Measurements from ENCODE around the gene NXT1.
A peak's percentile ranks its signal among the peaks of the same experiment; 100 is the strongest.

Gene NXT1

DNA sequence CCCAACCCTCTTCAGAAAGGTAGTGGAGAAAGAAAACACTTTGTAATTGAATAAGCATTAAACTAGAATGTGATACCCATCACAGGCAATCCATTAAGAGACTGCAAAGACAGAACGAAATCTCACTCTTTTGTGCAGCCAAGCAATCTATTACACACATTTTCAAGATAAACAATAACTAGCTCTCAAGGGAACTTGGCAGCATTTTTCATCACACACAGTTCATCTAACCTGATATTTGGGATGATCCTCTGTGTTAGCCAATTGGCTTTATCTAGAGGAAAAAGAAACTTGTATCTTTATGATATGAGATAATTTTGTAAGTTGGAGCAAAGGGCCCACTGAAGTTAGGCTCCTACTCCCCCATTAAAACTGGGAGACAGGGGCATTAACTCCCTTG, 9.9 kb downstream of the NXT1 start:
- DNase-seq, result no peak

DNA sequence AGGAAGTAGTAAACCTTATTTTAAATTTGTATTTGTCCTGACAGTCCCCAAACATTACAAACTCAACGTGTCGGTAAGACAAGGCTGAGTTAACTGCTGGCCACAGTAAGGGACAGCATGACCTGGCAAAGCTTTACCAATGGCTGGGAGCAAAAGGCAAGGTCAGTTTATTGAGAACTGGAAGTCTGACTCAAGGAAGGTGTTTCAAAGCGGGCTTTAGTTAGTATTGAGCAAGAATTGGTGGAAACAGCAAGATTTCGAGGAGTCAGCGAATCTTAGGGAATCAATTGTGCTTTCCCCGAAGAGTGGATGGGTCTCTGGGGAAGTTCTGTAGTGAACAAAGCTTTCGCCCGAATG, 10.5 kb downstream of the NXT1 start:
- DNase-seq, result no peak

DNA sequence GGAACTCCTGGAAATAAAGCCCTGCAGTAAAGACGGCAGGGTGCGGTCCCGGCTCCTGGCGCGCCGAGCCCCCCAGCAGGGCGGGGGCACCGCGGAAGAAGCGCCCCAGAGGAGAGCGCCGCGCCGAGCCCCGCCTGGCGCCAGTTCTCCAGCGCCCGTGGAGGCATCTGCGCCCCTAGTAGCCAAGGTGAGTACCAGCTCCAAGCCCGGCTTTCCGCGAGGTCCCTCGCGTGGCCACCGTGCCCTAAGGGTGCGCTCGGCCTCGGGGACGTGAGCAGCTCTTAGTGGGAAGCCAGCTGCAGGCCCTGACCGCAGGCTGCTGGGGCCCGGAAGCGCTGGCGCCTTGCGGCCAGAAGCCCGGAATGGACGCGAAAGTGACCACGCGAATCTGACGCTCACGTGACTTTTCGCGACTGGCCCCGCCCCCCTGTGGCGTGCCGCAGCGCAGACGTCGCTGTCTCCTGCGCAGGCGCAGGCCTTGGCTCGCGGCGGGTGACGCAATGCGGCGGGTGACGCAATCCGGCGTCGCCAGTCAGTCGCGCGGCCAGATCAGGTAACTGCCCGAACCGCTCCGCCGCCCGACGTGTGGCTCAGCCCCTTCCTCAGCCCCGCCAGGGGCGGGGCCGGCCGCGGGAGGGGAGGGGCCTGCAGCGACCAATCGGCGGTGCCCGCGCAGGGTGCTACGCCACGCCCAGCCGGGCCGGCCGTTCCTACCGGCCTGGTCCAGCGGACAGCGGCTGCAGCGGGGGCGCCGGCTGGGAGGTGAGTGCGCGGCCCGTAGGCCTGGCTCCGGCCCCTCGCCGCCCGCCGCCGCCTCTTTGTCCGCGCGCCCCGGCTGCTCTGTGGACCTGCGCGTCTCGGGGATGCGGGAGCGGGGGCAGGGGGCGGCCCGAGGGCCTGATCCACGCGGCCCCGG, 11.1 kb downstream of the NXT1 start, which contains the start of gene GZF1:
TSS of gene GZF1 (plus strand) at position 707 of the 916 bp plus-strand sequence. CDS start 2,202 bp downstream, outside the sequence.
- DNase-seq, result peak; percentile 73 to 99 (median 97)

DNA sequence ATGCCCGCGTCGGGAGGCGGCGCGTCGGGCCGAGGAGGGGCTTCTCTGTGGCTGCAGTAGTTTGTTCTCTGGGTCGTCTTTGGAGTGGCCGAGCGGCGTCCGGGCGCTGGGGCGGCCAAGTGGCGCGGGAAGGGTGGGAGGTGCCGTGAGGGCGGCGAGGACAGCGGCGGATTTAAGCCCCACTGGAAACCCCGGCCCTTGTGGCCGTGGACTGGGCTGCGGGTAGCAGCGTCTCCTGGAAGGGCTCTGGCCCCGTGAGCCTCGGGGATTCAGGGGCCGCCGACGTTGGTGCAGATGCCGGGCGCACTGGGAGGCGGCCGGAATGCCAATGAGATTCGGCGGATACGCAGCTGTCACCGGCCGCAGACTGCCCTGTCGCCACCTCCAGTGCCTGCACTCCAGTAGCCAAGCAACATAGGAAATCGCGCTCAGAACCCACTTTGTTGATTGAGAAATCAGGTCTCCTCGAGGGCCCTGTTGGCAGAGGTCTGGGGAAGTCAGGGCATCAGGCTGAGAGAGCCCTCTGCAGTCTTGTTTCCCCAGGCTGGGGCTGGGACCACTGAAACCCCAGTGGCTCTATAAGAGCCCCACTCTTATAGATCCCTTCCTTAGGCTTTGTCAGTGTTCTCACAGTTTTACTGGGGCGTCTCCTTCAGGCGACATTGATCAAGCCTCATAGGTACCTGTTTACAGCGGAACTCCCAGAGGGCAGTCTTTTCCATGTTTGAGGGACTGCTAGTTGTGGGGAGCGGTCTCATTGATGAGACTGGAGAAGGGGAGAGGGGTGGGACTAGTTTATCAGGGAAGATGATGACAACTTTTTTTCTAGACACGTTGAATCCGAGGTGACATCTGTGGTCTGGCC, 12.0 kb downstream of the NXT1 start:
- peak in 21 of 51 donors; percentile 33 to 84 (median 56) for DNase-seq

DNA sequence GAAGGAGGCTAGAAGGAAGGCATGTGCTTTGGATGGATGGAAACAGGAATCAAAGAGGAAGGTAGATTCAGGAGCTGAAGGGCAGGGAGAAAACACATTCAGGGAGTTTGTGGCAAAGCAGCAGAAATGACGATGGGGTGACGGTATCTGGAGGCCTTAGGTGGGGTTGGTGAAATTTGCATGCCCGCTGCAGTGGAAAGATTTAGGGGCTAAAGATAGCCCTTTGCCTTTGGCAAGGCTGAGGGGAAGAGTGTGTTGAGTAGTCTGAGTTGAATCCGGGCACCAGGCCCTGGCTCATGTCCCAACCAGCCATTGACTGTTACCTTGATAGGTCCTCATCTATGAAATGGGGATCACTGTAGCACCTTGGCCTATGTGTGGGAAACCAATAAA, 12.7 kb downstream of the NXT1 start:
- peak in 1 of 51 donors; percentile 7 for DNase-seq

DNA sequence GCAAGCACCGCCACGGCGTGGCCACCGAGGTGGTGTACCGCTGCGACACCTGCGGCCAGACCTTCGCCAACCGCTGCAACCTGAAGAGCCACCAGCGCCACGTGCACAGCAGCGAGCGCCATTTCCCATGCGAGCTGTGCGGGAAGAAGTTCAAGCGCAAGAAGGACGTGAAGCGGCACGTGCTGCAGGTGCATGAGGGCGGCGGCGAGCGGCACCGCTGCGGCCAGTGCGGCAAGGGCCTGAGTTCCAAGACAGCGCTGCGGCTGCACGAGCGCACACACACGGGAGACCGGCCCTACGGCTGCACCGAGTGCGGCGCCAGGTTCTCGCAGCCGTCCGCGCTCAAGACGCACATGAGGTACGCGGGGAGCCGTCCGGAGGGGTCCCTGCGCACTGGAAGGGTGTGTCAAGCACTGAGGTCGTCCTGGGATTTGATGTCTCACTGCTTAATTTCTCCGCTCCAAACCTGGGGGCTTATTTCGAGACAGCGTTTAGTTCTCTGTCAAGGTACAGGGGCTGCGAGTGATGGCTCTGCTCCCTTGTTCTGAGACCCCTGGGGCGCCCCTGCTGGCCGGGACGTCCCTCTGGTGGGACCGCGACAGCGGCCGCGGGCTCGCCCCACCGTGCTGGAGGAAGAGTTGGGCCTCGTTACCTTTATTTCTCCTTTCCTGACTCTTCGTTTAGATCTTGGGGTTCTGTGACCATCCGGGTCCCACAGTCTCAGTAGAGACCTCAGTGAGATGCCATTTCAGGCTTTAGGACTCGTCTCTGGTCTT, 15.0 kb downstream of the NXT1 start:
- DNase-seq, result no peak

DNA sequence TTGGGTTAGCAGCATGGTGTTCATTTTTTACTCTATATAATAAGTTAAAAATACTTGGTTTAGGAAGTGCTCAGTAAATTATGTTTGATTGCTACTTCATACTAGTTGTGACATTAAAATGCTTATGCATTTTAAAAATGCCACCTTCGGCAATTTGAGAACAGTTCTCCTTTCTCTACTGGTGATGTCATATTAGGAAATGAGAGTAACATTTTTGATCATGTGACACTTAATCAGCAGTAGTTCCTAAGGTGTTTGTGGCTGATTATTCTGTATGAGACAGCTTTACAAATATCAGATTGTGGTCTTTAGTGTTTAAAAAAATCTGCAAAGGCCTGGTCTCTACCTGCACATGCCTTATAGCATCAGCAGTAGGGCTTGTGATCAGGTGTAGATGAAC, 15.8 kb downstream of the NXT1 start:
- DNase-seq, result no peak

DNA sequence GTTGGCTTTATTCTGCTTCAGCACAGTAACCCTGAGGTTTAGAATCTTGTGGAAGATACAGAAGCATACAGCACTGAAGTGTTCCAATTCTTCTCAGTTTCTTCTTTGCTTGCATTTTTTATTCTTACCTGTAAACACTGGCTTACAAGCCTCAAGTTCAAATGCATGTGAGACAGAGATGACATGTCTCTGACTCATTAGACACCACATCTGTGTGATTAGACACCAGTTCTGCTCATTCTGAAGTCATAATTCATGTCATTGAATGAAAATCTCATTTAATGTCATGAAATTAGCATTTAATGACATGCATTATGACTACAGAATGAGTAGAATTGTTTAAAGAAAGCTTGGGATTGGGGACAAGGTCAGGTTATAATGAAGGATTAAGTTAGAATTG, 17.2 kb downstream of the NXT1 start:
- DNase-seq, result no peak

DNA sequence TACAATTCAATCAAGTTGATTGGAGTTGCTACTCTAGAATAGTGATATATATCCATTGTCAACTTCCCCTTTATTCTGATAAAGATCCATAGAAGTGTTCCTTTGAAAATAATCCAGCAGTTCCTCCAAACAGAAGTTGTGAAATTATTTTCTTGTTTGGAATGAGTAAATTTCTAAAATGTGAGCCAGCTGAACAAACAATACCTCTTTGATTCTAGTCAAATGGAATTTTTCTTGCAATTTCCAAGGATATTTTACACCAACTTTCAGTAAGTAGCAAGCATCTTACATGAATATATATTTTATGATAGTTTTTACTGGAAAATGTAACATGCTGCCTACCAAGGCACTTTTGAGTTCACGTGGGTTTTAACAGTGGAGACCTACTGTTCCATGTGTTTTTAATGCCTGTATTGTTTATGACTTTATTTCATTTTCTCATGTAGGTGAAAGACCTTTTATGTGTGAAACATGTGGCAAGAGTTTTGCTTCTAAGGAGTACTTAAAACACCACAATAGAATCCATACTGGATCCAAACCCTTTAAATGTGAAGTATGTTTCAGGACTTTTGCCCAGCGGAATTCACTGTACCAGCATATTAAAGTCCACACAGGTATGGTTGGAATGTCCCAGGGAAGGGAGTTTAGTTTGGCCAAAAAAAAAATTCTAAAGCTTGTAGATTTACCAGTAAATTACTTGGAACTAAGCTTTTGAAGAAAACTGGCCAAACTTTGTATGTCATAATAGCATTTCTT, 17.9 kb downstream of the NXT1 start:
- no peak for DNase-seq

DNA sequence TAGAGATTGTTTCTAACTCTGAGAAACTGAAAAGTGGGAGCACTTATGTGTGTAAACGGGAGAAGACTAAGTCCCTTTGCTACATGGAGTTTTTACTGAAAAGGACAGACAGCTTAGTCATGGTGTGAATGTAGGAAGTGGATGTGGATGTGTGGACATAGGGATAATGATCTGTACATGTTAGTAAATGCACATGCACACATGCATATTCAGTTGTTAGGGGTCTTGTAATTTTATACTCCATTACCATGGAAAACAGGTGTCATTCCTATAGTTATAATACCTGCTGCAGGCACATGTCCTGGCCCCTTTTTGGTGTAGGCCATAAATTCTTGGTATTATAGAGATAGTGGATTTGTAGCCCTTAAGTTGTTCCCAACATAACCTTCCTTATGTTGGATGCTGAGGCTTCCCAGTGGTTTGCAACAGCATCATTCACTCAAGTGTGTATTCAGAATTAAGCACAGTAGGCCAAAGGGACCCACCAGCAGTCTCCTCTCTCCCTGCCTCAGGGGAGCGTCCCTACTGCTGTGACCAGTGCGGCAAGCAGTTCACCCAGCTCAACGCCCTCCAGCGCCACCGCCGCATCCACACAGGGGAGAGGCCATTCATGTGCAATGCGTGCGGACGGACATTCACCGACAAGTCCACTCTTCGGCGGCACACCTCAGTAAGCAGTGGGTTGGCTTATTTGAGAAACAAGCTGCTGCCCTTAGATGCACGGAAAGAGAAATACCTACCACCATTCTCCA, 18.7 kb downstream of the NXT1 start:
- DNase-seq, result no peak

DNA sequence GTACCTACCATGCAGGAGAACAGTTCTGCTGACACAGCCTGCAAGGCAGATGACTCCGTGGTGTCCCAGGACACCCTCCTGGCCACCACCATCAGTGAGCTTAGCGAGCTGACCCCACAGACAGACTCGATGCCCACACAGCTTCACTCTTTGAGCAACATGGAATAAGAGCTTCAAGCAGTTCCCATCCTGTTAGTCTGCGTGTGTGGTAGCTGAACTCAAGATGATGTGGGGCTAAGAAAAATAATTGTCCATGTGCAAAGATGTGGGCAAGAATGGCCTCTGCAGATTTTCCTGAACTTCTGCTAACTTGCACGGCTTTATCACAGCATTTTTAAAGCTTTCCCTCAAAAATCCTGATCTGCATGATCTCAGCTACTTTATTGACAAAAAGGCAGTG, 19.7 kb downstream of the NXT1 start:
- DNase-seq, result no peak

DNA sequence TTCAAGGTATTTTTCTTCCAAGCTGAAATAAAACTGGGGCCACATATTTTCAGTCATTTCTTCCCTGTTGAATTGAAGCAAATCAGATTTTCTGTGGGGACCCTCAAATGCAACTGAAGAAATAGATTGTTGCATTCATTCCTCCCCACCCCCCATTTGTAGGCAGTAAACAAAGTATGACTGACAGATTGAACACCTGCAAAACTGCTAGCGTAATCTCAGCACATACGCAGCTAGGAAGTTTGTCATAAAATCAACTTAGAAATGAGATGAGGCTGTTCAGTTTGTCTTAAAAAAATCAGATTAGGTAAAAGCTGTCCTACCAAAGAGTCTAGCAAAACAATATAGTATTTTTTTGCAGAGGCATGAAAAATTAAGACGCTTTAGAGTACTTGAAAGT, 20.3 kb downstream of the NXT1 start:
- no peak for DNase-seq

DNA sequence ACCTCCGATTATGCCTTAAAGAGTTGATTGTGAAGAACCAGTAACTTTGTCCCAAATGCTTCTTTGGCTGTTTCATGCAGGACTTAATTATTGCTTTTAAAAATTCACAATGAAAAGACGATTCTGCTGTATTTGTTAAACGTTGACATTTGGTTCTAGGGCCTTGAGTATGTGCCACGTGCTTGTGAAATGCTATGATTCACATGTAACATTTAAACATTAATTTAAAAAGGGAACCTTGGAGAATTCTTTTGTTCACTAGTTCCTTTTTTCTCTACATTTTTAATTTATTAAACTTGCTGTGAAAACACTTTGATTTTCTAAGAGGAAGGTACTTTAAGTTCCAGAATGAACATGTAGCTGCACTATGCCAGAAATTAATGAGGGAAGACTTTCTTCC, 20.9 kb downstream of the NXT1 start:
- DNase-seq, result no peak

DNA sequence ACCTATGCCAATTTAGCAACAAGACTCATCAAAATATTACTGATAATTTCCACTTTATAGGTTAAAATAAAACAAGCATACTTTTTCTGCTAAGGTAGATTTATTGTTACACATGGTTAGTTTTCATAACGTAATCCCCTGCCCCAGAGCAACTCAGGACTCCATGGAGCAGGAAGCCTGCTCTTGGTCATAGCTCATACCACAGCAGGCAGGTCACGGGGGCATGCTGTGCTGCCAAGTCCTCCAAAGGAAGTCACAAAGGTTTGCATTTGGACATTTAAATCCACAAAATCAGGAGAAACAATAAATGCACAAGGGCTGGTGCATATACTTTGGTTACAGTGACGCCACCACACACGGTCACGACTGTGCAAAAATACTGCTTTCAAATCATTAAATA, 23.9 kb downstream of the NXT1 start:
- no peak for DNase-seq

DNA sequence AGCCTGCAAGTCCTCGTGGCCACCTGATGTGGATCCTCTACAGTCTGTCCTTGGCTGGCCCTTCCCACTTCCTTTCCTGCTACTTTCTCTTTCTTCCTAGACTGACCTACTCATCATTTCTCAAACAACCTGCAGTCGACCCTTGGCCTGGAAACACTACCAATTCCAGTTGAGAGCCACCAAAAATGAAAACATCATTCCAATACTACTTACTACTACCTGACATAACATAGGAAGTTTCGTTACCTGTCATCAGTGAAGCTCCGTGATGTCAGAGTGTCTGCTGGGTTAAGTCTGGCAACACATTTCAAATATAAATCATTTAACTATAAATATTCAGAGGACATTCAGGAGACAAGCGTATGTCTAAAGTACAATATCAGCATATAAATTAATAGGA, 25.2 kb downstream of the NXT1 start:
- DNase-seq, result no peak

DNA sequence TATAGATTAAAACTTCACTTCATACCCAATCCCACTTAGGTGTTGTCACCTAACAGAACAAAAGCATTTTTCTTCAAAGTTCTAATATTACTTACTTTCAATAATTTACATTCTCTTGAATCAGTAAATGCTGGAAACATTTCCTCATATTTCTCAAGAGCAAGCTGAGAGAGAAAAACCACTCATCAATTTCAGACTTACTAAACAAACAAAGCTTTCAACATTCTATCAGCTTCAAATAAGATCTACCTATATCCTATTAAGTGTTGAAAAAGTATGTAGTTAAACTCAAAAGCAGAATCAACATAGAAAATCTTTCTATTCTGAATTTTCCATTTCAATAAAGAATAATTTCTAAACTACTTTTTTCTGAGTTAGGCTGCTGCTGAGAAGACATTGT, 29.2 kb downstream of the NXT1 start:
- no peak for DNase-seq

DNA sequence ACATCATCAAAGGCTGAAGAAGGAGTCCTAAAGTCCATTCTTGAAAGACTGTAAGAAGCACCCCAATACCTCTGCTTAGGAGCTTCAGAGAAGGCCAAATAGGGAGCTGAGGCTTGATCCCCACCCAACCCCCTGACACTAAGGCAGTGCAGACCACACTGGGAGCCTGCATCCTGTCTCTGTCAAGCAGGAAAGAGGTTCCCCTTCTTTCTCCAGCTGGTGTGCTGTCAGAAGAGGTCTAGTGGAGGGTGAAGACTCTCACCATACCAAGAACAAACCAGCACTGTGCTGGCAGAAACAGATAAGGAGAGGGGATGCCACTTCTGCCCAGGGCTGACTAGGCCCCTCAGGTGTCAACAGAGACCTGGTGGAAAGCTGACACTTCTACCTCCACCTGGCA, 31.3 kb downstream of the NXT1 start:
- no peak for DNase-seq

DNA sequence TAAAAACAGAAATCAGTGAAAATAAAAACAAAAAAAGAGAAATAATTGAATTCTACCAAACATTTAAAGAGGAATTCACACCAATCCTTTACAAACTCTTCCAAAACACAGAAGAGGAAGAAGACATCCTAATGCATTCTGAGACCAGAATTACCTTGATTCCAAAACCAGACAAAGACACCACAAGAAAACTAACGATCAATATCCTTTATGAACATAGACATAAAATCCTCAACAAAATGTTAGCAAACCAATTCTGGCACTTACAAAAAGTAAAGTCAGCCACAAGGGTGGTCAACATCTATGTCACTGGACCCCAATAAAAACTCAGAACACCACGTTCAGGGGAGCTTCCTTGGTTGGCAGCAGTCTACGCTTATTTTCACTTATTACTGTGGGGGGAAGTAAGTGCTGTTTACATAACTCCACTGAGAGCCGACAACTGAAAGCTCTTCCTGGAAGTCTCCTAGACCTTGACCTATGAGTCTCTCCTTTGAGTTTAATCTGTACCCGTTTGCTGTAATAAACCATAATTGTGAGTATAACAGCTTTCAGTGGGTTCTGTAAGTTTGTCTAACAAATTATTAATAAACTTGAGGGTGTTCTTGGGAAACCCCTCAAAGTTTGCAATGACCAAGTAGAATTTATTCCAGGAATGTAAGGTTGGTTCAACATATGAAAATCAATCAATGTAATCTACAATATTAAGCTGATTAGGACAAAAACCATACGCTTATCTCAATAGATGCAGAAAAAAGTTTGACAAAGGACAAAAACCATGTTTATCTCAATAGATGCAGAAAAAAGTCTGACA, 35.9 kb downstream of the NXT1 start:
- DNase-seq, result no peak

DNA sequence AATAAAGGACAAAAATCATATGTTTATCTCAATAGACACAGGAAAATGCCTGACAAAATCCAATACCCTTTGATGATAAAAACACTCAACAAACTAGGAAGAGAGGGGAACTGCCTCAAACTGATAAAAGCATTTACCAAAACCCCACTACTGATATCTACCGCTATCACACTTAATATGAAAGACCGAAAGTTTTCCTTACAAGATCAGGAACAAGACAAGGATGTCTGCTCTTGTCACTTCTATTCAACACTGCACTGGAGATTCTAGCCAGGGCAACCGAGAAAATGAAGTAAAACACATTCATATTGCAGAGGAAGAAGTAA, 36.5 kb downstream of the NXT1 start:
- no peak for DNase-seq
